HG02973 (cell line): ENCODE results near the gene RPL27.
"Not testable (repeated sequence)": the region's sequence is repeated elsewhere in the genome, so short reads cannot be mapped to it uniquely, and the experiment has no call there.

ENCODE experiments used
- ATAC-seq: cut with Tn5 transposase; IDR thresholded peaks from one replicate; pipeline ENCODE4 v1.9.1; 2021; ENCODE audit warnings: moderate library complexity; ENCODE audit not compliant: unreplicated experiment

The RPL27 gene

GRCh38 chr17:42992872-42993271 is 5.3 kb upstream of the RPL27 start:
- no peak for ATAC-seq

GRCh38 chr17:42993913-42994312 is 4.3 kb upstream of the RPL27 start:
- ATAC-seq = not testable (repeated sequence)

GRCh38 chr17:42997390-42997983 is 732 bp upstream of the RPL27 start:
- no peak for ATAC-seq

GRCh38 chr17:42999003-42999525 is 845 bp downstream of the RPL27 start:
- no peak for ATAC-seq

- not testable (repeated sequence) for ATAC-seq
Measured at GRCh38 chr17:43000894-43001293, 2.7 kb downstream of the RPL27 start.

GRCh38 chr17:43003542-43004172 is 5.4 kb downstream of the RPL27 start:
- ATAC-seq = no peak

GRCh38 chr17:43006639-43007551 is 8.7 kb downstream of the RPL27 start, which contains the start of gene IFI35:
Gene IFI35, plus strand, starts transcription at chr17:43006784. Its CDS starts 164 bp downstream, at chr17:43006948.
- ATAC-seq = no peak

GRCh38 chr17:43010667-43011308 is 12.6 kb downstream of the RPL27 start:
- no peak for ATAC-seq

- ATAC-seq = no peak
Measured at GRCh38 chr17:43011728-43012472, 13.7 kb downstream of the RPL27 start.

GRCh38 chr17:43013296-43013695 is 15.1 kb downstream of the RPL27 start:
- no peak for ATAC-seq

- no peak for ATAC-seq
Measured at GRCh38 chr17:43014020-43014648, 15.9 kb downstream of the RPL27 start.

- ATAC-seq = no peak
Measured at GRCh38 chr17:43014649-43015542, 16.7 kb downstream of the RPL27 start.

GRCh38 chr17:43015579-43015978 is 17.4 kb downstream of the RPL27 start:
- no peak for ATAC-seq

GRCh38 chr17:43016216-43016615 is 18.0 kb downstream of the RPL27 start:
- no peak for ATAC-seq

GRCh38 chr17:43018008-43018853 is 20.0 kb downstream of the RPL27 start:
- no peak for ATAC-seq

- ATAC-seq = no peak
Measured at GRCh38 chr17:43018932-43019331, 20.7 kb downstream of the RPL27 start.

GRCh38 chr17:43019418-43019817 is 21.2 kb downstream of the RPL27 start:
- ATAC-seq = no peak
